GM23338 (cell line): Measurements from ENCODE around the gene SMURF2. TPM values are rescaled to one million over a fixed set of nuclear protein-coding genes. Genes with fewer than 3 reads are reported as not detected.

Source experiments
- CTCF ChIP-seq, 2 experiments: fragments of 200-600 bp in 1 of 2; sonication (generic) in 1 of 2; conservative IDR thresholded peaks; 2 replicates each; pipeline versions ENCODE4 v1.5.1 to v1.6.1; 2016 to 2017; ENCODE audit warnings: antibody characterized with exemption in 2 of 2, low read depth in 2 of 2, mild to moderate bottlenecking in 2 of 2, moderate library complexity in 1 of 2
- EZH2phosphoT487 ChIP-seq: fragments of 200-600 bp; sonication (generic); IDR thresholded peaks from one replicate; pipeline ENCODE4 v1.8.1; 2018; ENCODE audit warnings: antibody characterized with exemption; ENCODE audit not compliant: unreplicated experiment
- NANOG ChIP-seq: IDR thresholded peaks from 2 replicates; pipeline ENCODE4 v1.6.1; 2016; ENCODE audit warnings: antibody characterized with exemption, borderline replicate concordance
- POLR2AphosphoS5 ChIP-seq: IDR thresholded peaks from 2 replicates; pipeline ENCODE4 v1.6.1; 2016; ENCODE audit warnings: antibody characterized with exemption, low read depth
- REST ChIP-seq: IDR thresholded peaks from one replicate; pipeline ENCODE4 v1.6.1; 2018; ENCODE audit warnings: antibody characterized with exemption; ENCODE audit not compliant: unreplicated experiment
- ZNF114 ChIP-seq: fragments of 250-450 bp; sonication (Bioruptor Pico); IDR thresholded peaks from 2 replicates; pipeline ENCODE4 v1.5.0; 2020; ENCODE audit warnings: mild to moderate bottlenecking, moderate library complexity
- polyA plus RNA-seq: library from polyadenylated mRNA; unstranded; fragments of >200 nt; fragmentation: Nextera tagmentation; extraction: Ambion mirVana; gene quantifications from 2 replicates; pipeline ENCODE4 v1.2.1, GENCODE V29; 2016
- total RNA-seq: library from RNA; depleted of rRNA; stranded (reverse); fragments of >200 nt; shearing (Covaris generic); gene quantifications from 2 replicates; pipeline ENCODE4 v1.2.3, GENCODE V29; 2014
- TF ChIP-seq, protein P1 (sequence below): fragments of 250-450 bp; sonication (Bioruptor Pico); IDR thresholded peaks from 2 replicates; pipeline ENCODE4 v1.5.0; 2020; ENCODE audit warnings: mild to moderate bottlenecking, moderate library complexity

Gene SMURF2
- total and polyA plus RNA-seq, 2 experiments from 2014 or later, result 12.1 to 29.6 TPM

DNA sequence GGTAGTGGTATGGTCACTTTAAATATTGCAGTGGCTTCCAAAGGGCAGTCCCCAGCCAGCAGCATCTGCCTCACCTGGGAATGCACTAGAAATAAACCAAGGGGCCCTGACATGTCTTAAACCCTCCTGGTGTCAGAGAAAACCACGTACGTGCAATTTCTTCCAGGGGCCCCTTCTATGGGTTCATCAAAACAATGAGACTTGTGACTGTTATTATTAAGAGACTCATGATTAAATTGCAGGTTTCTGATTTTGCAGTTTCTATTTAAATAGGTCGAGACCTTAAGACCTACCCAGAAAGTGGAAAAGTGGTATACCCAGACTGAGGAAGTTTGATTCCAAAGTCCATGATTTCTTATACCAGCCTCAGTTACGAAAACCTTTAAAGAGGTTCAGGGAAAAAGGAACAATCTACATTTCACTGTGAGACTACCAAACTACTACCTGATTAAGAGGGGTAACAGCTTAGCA is 164.5 kb downstream of the SMURF2 start (continued):
- TF ChIP-seq, protein P1, sequence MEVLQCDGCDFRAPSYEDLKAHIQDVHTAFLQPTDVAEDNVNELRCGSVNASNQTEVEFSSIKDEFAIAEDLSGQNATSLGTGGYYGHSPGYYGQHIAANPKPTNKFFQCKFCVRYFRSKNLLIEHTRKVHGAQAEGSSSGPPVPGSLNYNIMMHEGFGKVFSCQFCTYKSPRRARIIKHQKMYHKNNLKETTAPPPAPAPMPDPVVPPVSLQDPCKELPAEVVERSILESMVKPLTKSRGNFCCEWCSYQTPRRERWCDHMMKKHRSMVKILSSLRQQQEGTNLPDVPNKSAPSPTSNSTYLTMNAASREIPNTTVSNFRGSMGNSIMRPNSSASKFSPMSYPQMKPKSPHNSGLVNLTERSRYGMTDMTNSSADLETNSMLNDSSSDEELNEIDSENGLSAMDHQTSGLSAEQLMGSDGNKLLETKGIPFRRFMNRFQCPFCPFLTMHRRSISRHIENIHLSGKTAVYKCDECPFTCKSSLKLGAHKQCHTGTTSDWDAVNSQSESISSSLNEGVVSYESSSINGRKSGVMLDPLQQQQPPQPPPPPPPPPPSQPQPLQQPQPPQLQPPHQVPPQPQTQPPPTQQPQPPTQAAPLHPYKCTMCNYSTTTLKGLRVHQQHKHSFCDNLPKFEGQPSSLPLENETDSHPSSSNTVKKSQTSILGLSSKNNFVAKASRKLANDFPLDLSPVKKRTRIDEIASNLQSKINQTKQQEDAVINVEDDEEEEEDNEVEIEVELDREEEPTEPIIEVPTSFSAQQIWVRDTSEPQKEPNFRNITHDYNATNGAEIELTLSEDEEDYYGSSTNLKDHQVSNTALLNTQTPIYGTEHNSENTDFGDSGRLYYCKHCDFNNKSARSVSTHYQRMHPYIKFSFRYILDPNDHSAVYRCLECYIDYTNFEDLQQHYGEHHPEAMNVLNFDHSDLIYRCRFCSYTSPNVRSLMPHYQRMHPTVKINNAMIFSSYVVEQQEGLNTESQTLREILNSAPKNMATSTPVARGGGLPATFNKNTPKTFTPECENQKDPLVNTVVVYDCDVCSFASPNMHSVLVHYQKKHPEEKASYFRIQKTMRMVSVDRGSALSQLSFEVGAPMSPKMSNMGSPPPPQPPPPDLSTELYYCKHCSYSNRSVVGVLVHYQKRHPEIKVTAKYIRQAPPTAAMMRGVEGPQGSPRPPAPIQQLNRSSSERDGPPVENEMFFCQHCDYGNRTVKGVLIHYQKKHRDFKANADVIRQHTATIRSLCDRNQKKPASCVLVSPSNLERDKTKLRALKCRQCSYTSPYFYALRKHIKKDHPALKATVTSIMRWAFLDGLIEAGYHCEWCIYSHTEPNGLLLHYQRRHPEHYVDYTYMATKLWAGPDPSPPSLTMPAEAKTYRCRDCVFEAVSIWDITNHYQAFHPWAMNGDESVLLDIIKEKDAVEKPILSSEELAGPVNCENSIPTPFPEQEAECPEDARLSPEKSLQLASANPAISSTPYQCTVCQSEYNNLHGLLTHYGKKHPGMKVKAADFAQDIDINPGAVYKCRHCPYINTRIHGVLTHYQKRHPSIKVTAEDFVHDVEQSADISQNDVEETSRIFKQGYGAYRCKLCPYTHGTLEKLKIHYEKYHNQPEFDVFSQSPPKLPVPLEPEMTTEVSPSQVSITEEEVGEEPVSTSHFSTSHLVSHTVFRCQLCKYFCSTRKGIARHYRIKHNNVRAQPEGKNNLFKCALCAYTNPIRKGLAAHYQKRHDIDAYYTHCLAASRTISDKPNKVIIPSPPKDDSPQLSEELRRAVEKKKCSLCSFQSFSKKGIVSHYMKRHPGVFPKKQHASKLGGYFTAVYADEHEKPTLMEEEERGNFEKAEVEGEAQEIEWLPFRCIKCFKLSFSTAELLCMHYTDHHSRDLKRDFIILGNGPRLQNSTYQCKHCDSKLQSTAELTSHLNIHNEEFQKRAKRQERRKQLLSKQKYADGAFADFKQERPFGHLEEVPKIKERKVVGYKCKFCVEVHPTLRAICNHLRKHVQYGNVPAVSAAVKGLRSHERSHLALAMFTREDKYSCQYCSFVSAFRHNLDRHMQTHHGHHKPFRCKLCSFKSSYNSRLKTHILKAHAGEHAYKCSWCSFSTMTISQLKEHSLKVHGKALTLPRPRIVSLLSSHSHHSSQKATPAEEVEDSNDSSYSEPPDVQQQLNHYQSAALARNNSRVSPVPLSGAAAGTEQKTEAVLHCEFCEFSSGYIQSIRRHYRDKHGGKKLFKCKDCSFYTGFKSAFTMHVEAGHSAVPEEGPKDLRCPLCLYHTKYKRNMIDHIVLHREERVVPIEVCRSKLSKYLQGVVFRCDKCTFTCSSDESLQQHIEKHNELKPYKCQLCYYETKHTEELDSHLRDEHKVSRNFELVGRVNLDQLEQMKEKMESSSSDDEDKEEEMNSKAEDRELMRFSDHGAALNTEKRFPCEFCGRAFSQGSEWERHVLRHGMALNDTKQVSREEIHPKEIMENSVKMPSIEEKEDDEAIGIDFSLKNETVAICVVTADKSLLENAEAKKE (CRISPR knock-in tag), result no peak
- TF ChIP-seq CTCF (conservative IDR thresholded peaks at IDR 0.05; ENCODE audit: low read depth in 2 of 2) (no peak), POLR2AphosphoS5 (no peak), ZNF114 (CRISPR knock-in tag) (no peak), EZH2phosphoT487 (no peak), REST (no peak), NANOG (no peak)
